Iris pigment epithelial cell (primary cell): Measurements from ENCODE around the gene TUBB8.
A peak's percentile ranks its signal among the peaks of the same experiment; 100 is the strongest.
"Not testable (repeated sequence)": the region's sequence is repeated elsewhere in the genome, so short reads cannot be mapped to it uniquely, and the experiment has no call there.

ENCODE experiments used
- DNase-seq: peaks from one replicate; pipeline ENCODE4 v3.0.0-alpha.2; 2011; ENCODE audit warnings: low read depth

The TUBB8 gene

DNA sequence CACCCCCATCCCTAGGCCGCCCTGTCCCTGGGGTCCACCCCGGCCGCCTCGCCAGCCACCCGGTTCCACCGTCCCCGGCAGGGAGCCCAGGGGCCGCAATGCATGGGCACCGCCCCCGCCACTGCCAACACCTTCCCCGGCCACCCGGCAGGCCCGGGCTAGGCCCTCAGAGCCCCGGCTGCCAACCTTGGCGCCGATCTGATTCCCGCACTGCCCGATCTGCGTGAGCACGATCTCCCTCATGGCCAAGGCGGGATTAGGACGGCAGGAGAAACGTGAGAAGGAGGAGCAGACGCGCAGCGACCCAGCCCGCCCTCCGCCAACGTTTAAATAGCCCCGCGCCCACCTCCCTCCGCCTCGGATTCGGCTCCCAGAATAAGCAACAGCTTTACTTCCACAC is at the start of gene TUBB8:
TUBB8 (minus strand) TSS at position 301 of the 400 bp plus-strand sequence; CDS start at position 243, 58 bp downstream.
- DNase-seq: no peak

DNA sequence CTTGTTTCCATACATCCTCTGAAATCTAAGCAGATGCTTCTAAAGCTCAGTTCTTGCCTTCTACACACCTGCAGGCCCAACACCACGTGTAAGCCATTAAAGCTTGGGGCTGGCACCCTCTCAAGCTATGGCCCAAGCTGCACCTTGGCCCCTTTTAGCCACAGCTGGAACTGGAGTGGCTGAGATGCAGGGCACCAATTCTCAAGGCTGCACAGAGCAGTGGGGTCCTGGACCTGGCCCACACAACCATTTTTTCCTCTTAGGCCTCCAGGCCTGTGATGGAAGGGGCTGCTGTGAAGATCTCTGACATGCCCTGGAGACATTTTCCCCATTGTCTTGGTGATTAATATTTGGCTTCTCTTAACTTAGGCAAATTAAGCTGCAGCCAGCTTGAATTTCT is 47.4 kb upstream of the TUBB8 start:
- DNase-seq: no peak

DNA sequence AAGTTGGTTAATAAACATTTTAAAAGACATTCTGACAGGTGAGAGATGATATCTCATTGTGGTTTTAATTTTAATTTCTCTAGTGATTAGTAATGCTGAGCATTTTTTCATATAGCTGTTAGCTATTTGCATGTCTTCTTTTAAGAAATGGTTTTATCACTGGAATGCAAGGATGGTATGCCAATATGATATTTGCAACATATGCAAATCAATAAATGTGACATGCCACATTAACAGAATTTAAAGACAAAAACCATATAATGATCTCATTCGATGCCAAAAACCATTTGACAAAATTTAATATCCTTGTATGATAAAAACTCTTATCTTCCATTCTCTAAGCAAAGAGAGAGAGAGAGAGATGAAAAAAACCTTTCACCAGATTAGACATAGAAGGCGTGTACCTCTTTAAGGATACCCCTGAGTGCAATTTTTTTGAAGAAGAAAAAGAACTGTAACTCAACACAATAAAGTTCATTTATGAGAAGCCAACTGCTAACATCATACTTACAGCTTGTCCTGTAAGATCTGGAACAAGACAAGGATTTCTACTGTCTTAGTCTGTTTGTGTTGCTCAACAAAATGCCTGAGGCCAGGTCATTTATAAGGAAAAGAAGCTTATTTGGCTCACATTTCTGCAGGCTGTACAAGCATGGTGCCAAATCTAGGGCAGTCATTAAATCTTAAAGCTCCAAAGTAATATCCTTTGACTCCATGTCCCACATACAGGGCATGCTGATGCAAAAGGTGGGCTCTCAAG is 46.4 kb upstream of the TUBB8 start:
- DNase-seq: no peak

DNA sequence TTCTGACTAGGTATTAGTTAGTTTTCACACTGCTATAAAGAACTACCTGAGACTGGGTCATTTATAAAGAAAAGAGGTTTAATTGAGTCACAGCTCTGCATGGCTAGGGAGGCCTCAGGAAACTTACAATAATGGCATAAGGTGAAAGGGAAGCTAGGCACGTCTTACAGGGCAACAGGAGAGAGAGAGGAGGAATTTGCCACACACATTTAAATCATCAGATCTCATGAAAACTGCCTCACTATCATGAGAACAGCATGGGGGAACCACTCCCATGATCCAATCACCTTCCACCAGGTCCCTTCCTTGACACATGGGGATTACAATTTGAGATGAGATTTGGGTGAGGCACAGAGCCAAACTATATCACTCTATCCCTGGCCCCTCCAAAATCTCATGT is 45.5 kb upstream of the TUBB8 start:
- no peak for DNase-seq

DNA sequence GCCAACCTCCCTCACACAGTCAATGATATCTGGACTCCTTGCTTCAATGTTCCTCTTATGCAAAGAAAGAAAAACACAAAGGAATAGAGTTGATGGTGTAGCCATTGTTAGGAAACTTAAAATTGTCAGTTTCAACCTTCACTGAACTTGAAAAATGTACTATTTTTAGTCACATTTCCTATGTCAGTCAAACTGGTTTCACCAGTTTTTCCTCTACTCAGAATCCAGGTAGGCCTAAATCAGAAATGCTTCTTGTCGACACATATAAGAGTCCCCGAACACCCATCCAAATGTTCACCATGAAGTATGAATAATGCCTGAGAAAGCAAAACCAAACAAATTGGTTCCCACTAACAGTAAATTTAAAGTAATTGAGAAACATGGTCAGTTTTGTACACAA is 43.8 kb upstream of the TUBB8 start:
- no peak for DNase-seq

DNA sequence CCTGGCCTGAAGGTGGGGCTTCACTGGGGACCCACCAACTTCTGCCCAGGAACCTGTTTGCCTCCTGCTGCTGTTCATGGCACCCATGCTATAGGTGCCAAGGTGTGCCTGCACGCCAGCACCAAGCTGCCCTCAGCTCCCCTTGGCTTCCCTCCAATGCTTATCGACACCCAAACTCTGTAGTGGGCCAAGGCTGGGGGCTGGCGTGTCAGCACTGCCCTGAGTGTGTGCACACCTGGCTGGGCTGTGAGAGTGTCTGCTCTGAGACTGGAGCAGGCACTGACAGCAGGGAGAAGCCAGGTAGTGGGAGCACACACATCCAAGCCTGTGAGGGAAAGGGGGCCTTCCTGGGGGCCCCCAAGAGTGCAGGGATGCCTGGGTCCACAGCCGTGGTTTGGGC is 43.1 kb upstream of the TUBB8 start:
- no peak for DNase-seq

DNA sequence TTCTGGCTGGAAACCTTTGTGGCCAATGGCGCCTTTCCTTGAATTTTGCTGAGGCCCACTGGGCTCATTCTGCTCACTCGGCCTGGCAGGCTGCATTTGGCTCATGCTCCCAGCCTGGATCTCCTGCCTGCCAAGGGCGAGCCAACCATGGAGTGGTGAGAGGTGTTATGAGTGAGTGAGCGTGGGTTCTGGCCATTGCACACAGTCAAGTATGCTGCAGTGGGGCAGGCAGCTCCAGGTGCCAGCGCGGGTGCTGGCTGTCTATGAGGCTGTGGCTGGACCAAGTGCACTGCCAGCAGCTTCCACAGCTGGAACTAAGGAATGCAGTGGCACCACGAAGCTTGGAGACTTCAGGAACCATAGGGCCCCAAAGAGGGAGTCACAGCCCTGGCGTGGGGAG is 42.2 kb upstream of the TUBB8 start:
- DNase-seq: no peak

DNA sequence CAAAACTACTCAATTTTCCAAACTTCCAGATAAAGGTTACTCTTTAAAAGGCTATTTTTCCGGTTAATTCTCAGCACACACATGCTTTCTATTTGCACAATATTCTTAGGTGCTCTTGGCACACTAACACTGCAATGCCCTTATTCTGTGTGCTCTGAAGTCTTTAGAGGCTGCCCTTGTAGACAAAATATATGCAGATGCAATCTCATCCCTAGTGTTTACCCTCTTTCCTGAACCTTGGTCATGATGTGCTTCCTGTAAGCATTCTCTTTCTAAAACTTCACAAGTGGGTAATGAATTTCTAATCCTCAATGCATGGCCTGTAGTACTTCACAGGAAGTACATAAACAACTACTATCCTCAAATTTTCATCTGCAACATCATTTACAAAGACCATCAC is 41.1 kb upstream of the TUBB8 start:
- no peak for DNase-seq

DNA sequence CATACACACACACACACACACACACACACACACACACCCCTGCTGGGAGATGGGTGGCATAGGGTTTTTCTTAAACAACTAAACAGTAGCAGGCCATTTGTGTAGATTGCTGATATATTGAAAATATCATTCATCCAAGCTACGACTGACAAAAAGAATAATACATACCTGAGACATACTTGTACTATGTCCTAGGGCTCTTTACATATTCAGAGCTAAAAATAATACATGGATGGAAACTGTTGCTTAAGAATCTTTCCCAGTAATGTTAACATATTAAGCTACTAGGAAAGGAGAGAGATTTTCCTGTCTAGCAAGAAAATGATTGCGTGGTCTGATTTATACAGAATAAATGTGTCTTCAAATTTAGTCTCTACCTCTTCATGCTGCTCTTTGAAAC is 40.2 kb upstream of the TUBB8 start:
- DNase-seq: no peak

DNA sequence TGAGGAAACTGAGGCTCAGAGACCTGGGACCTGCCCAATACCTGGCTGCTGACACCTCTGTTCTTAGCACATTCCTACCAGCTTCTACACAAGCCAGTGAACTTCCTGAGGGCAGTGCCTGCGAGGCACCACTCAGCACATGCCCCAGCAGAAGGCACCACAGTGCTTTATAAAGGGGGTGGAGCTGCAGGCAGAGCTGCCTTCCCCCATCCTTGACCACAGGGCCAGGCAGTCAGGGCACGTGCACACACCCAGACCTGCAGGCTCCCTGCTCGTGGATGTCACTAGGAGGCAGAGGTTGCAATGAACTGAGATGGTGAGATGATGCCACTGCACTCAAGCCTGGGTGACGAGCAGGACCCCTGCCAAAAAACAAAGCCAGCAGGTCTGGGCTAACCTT is 39.2 kb upstream of the TUBB8 start:
- DNase-seq: no peak

DNA sequence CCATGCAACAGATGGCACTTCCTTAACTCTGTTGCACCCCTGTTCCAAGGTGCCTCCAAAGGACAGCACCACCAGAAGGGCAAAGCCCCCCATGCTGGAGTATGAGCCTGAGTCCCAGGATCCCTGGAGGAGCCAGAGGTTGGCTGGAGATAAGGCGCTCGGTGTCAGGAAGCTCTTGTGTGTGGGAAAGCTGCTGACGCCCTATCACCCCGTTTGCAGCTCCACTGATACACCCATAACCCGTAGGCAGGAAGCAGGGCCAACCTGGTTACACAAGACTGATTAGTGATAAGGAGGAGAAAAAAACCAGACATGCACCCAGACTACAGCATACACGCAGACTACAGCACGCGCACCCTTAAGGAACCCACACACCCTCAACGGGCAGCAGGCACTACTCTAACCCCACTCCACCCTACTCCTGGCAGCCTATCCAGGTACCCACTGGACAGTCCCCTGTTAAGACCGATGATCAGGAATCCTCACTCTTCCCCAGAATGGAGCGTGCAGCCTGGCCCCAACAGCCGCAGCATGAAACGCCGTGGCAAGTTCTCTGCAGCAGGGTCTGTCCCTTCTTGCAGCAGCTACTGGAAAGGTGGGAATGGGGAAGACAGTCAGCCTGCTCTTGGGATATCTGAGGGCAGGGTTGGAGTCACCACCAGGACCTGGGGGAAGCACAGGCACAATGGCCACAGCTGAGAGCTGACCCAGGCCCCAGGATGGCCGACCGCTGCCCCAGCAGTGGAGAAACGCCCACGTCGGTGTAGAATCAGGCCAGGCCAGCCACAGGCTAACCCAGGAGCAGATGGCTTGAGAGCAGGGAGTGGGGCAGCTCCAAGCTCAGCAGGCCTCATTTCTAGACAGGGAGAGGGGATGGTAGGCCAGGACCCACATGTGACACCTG is 38.3 kb upstream of the TUBB8 start:
- no peak for DNase-seq

DNA sequence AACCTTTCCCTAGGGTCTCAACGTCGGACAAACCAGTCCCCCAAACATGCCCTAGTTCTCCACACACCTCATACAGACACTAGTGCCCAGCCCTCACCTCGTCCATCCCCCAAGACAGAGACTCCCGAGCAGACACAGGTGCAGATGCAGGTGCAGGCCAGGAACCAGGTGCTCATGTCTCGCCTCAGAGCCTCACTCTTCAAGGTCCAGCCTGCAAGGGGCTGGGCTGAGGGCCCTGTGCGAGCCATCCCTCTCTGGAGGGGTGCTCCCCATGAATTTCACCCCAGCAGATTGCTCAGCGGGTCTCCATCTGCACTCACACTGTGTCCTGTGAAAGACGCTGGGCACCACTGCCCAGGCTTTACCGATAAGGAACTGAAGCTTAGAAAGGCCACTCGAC is 36.9 kb upstream of the TUBB8 start:
- DNase-seq: no peak

DNA sequence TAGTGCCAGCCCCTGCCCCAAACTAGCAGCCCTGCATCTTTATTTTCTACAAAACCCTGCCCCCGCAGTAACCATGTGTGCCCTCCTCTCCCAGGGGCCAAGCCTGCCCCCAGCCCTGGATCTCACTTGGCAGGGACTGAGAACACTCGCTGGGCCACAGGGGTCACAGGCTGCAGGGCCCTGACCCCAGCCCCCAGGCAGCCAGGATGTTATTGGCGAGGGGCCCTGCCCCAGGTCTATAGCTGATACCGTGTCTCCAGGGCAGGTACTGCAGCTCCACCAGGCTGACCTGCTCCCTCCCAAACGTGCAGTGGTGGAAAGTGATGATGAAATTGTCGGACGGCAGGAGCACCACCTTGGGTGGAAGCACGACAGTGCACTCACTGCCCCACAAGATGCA is 35.9 kb upstream of the TUBB8 start:
- no peak for DNase-seq

DNA sequence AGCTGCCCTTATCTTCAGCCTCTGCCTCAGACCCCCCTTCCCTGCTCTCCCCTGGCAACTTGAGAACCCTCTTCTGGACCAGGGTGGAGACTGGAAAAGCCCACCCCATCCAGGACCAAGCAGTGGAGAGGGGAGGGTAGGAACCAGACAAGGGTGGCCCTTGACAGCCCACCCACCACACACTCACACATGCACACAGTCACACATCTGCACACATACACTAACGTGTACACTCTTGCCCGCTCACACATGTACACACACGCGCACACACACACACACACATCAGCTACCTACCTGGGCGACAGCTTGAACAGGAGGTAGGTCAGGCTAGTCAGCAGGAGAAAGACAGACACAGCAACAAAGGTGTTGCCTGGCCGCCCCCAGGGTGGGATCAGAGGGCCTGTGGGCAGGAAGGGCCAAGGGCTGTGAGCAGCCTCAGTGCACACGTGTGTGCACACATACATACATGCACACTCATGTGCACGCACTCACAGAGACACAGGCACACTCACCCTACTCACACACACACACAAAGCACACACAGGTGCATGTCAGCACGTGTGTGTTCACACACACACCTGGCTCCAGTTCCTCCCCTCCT is 34.9 kb upstream of the TUBB8 start:
- DNase-seq: no peak

DNA sequence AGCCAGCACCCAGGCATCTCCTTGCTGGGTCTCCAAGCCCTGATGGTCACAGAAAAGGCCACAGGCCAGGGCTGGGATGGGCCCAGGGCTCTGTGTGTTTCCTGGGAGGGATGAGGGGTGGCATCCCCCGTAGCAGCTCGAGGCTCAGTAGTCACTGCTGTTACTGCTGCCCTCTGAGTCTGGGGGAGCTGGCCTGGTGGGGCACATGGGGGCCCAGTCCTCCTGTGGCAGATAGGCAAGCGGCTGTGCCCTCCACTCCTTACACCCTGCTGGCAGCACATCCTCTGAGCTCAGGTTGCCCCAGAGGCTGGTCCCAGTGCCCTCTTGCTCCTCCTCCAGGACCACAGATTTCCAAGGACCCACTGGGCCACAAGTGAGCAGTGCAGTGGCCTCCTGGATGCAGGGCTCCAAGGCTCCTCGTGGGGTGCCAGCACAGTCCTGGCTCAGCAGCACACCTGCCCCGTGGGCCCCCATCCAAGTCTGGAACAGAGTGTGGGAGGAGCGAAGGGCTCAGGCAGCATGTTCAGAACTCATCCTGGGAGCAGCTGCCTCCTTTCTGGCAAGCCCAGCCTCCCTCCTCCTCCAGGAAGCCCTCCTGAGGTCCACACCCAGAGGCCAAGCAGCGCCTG is 31.5 kb upstream of the TUBB8 start:
- no peak for DNase-seq

DNA sequence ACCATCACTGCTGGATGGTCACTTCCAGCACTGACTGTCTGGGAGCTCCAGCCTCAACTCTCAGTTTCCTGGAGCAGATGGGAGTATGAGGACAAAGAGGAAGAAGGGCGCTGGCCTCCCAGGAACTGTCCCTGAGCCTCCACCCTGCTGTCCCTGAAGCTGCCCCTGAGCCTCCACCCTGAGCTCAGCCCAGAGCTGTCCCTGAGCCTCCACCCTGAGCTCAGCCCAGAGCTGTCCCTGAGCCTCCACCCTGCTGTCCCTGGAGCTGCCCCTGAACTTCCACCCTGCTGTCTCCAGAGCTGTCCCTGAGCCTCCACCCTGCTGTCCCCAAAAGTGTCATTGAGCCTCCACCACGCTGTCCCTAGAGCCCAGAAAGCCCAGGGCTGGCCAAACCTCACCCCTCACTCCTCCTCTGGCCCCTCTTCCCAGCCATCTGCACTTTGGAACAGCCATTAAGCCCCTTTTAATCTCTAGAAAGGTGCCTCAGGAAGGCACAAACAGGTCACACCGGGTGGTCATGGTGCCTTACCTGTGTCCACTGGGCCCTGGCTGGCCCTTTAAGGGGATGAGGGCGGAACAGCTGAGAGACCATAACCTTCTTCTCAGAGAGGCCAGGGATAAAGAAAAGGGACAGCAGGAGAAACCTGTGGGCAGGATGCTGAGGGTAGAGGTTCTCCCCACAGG is 30.6 kb upstream of the TUBB8 start:
- no peak for DNase-seq

DNA sequence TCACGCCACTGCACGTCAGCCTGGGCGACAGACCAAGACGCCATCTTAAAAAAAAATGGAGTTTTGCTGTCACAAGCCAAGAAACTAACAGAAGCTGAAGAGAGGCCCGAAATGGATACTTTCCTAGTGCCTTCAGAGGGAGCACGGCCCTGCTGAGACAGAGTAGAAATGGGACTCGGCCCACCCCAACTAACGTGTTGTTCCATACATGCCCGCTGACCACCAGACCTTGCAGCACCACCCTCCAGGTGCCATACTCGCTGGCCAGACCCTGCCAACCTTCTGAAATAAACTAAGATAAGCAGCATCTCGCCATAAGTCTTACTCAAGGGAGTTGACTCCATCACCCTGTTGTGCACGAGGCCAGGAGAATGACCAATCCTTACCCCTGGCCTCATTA is 29.5 kb upstream of the TUBB8 start:
- no peak for DNase-seq

DNA sequence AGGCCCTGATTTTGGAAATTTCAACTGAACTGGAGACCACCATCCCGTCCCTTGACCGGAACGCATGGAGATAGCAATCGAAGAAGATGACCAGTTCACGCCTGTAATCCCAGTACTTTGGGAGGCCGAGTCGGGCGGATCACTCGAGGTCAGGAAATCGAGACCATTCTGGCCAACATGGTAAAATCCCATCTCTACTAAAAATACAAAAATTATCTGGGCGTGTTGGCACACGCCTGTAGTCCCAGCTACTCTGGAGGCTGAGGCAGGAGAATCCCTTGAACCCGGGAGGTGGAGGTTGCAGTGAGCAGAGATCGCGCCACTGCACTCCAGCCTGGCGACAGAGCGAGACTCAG is 25.1 kb upstream of the TUBB8 start:
- DNase-seq: not testable (repeated sequence)

DNA sequence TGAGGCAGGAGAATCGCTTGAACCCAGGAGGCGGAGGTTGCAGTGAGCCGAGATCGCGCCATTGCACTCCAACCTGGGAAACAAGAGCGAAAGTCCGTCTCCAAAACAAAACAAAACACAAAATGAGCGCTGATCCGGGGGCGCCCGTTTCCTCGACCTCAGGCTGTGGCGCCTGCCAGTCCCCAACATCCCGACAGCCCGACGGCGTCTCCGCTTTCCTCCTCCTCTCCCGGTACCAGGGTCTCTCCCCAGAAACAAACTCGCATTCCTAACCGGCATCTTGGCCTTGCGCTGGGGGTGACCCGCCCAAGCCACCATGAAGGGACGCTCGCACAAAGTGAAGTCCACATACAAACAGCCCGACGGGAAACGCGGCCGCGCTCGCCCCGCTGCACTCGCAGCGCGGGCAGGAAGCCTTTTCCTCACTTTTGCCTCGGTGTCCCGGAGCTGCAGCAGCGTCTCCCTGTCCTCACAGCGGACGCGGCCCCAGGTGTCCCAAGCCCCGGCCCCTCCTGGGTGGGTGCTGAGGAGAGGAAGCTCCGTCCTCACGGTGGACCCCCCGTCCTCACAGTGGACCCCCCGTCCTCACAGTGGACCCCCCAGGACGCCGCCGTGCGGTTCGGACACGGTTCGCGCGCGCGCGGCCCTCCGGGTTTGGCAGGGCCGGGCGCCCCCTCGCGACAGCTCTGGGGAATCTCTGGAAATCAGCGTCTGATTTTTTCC is 24.6 kb upstream of the TUBB8 start:
- DNase-seq: peak; percentile 55

DNA sequence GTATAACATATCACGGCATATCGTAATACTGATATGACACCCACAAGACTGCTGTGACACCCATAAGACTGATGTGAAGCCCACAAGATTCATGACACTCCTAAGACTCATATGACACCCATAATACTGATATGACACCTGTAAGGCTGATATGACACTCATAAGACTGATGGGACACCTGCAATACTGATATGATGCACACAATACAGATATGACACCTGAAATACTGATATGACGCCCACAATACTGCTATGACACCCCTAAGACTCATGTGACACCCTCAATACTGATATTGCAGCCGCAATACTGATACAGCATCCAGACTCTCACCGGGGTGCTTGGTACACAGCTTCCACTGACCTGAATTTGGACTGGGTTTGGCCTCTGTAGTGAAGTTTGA is 19.1 kb upstream of the TUBB8 start:
- not testable (repeated sequence) for DNase-seq

DNA sequence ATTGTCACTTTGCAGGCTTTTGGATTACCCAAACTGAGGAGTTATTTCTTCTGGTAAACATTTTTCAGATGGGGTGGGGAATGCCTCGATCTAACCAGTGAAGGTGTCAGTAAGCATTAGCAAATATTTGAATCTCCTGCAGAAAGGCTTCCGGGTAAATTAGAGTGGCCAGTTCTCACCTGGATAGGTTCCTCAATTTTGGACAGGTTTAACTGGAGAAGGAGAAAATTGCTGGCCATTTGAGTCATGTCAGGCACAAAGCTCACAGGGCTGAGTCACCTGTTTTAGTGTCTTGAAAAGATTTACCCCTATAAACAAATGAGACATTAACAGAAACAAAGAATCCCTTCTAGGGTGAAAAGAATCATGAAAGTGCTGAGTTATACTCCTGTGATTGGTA is 830 bp upstream of the TUBB8 start:
- DNase-seq: not testable (repeated sequence)
